Activated CD4-positive, alpha-beta T cell treated with anti-CD3 and anti-CD28 coated beads, Interleukin-2, Interleukin-6, amounts not matched to agents 100 ng/mL and 50 ng/mL, durations not matched to agents 16 hours and 8 hours (primary cell): ENCODE results near the gene NGFR.
A peak's percentile ranks its signal among the peaks of the same experiment; 100 is the strongest.

Experiments
- DNase-seq: peaks from one replicate; pipeline ENCODE4 v3.0.0-alpha.2; 2020

Gene NGFR

DNA sequence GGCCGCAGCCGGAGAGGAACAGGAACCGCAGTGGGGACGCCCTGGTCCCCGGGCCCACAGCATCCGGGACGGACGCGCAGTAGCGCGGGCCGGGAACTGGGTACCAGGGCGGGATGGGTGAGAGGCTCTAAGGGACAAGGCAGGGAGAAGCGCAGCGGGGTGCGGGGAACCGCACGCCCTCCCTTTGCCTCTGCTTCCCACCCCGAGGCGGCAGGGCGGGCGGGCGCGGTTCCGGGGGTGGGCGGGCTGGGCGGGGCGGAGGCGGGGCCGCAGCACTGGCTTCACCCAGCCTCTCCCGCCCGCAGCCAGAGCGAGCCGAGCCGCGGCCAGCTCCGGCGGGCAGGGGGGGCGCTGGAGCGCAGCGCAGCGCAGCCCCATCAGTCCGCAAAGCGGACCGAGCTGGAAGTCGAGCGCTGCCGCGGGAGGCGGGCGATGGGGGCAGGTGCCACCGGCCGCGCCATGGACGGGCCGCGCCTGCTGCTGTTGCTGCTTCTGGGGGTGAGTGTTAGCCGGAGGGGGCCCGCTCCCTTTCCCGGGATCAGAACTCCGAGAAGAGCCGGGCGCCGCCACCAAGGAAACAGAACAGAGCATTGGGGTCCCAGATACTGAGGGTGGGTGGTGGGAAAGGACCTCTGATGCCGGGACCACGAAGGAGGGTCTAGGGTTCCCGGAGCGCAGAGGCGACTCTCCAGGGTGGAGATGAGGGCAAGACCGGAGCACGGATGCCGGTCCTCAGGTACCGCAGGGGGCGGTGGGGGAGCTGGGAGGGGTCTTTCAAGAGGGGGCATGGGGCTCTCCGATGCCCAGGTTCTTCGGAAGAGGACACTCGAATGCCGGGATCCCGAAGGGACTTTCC lies at the start of gene NGFR:
Gene NGFR (plus strand): TSS at position 308 of the 856 bp plus-strand sequence. CDS start 125 bp downstream, at position 433.
- DNase-seq = peak; percentile 49

DNA sequence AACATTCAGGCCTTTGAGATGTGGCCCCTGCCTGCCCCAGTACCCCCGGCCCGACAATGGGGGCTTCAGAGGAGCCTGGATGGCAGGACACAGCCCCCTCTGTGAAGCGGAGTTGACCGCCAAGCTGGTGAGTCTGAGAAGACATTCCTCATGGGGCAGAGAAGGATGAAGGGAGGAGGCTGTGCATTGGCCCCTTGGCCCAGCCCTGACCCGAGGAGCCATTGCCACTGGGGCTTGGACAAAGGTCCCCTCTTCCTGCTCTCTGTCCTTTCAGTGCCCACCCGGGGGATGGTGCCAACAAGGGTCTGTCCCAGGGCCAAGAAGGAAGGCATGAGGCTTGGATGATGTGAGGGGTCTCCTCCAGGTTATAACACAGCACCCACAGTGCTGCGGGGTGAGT lies 49.5 kb upstream of the NGFR start:
- DNase-seq = no peak

DNA sequence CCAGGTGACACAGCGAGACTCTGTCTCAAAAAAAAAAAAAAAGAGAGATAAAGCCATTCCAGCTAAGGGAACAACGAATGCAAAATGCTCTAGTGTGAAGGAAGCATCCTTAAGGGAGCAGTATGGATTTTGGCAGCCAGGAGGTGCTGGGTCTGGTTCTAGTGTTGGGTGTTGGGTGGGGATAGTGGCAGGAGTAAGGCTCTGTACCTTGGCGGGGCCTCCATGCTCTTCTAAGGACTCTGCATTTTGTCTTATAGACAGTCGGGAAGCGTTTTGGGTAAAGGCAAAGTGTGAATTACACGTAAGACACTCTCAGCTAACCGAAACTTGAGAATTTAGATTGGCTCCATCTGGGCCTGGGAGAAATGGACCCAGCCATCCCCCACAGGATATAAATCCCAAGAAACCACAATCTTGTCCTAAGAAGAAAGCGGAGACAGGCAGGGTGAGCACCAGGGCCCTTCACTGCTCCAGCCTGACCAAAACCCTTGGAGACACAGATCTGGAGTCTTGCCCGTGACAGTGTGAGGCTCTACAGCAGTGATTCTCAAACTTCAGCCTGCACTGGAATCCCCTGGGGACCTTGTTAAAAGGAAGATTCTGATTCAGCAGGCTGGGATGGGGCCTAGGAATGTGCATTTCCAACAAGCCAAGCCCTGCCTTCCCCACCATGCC lies 47.3 kb upstream of the NGFR start:
- DNase-seq = no peak

DNA sequence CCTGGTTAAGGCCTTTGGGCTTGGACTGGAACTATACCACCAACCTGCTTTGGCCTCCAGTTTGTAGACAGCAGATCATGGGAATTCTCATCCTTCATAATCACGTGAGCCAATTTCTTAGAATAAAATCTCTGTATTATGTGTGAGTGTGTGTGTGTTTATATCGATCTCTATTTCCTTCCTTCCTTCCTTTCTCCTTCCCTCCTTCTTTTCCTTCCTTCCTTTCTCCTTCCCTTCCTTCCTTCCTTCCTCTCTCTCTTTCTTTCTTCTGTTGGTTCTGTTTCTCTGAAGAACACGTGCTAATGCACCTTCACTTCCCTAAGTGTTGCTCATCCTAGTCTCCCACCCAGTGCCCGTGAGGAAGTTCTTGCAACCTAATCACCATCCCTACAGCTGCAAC lies 44.9 kb upstream of the NGFR start:
- DNase-seq = no peak

DNA sequence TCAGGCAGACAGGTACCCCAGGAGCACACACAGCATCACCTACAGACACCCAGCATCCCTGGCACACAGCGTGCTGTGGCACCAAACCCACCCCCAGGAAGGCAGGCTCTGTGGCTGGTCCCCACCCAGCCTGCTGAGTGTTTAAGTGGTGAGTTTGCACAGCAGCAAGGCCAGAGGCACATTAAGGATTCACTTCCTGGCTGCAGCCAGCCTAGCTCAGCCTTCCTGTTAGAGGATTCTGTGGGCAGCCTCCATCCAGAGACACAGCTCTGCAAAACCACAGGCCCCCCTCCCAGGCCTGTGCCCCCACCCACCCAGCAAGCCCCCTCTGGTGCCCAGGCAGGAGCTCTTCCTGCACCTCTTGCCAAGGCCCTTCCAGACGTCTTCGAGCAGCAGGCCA lies 44.4 kb upstream of the NGFR start:
- DNase-seq = no peak

DNA sequence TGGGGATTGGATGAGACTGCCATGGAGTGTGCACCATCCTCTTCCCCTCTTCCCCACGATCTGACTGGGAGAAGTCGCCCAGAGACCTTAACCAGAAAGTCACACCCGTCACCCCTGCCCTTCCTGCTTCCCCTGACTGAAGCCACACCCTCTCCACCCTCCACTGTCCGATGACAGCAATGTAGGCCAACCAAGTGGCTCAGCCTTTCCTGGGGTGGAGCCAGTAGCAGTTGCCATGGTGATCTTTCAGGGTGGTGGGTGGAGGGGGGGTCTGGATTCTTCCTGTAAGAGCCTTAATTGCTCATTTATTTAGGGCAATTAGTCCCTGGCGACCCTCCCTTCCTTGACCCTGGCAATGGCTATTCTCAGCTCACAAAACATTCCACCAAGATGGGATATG lies 42.9 kb upstream of the NGFR start:
- peak; percentile 7 for DNase-seq

DNA sequence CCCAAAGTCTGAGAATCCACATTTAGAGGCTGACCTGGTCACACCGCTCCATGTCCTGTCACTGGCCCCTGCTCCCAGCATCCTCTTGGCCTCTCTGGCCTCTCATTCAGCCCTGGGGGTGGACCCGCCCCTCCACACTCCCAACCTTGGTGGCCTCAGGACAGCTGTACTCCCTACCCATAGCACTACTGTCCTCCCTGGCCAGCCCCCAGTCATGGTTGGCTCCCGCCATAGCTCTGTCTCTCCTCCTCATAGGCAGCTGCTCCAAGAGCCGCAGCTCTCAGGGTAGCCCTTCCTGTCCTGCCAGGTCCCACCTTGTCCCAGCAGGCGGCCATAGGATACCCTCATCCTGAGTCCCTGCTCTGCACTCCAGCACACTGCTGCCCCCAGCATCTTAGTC lies 42.4 kb upstream of the NGFR start:
- DNase-seq = no peak

- DNase-seq = no peak
These were observed 41.0 kb upstream of the NGFR start for GRCh38 chr17:49454050-49454449.

- DNase-seq = no peak
These were observed 39.7 kb upstream of the NGFR start for GRCh38 chr17:49455272-49455861.

DNA sequence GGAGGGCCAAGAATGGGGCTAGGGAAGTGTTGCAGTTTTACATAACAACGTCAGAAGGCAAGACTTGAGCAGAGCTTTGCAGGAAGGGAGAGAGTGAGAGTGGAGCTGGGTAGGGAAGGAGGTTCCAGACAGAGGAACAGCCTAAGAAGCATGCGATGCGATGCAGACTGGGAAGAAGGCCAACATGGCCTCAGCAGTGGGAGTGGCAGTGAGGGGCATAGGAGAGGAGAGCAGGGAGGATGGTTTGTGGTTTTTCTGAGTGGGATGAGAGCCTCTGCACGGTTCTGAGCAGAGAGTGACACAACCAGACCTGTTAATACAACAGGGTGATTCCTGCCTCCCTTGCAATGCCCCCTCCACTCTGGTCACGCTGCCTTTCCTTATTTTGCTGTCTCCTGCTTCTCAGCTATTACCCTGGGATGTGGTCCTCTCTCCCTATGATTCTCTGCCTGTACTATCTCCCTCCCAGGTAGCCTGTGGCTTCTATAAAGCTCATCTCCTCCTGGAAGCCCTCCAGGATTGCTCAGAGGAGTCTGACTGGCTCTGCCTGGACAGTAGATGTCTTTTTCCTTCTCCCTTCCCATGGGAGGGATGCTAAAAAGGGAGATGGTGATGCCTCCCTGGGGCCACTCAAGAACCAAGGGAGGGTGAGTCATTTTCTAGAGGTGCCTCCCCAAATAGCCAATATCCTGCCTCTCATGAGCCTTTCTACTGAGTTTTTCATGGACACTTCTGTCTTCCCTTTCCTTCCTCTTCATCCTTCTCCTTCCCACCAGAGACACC lies 38.7 kb upstream of the NGFR start:
- no peak for DNase-seq

DNA sequence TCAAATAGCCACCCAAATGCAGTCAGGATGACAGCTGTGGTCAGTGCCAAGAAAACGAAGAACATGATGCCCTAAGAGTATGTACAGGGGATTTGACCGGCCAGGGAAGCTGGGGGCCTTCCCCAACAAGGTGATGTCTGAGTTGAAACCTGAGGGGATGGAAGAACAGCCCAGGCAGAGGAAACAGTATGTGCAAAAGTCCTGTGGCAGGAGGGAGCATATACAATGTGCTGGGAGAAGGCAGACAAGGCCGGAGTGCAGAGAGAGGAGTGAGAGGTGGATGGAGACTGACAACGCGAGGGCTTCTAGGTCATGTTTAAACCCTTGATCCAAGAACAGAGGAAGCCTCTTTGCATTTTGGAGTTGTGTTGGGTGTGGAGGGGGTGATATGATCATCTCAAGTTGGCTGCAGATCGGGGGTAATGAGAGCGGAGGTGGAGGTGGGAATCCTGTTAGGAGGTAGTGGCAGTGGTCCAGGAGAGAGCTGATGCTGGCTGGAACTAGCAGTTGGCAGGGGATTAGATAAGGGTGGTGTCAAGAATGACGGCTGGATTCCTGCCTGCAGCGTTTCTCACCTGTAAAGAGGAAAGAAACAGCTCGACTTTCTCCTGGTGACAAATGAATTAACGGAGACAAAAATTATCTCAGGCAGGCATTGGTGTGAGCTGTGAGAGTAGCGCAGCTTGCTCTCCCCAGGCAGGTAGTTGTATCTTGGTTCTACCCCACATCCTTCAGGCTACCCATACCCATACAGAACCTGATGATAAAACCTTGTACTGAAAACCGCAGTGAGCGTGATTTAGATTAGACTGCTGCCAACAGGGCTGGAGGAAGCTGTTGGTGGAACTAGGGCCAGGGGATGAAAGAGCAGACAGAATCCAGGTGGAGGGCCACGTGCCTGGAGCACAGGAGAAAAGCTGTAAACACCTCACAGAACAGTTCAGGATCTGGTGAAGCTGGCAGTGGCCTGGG lies 37.2 kb upstream of the NGFR start:
- DNase-seq = no peak

DNA sequence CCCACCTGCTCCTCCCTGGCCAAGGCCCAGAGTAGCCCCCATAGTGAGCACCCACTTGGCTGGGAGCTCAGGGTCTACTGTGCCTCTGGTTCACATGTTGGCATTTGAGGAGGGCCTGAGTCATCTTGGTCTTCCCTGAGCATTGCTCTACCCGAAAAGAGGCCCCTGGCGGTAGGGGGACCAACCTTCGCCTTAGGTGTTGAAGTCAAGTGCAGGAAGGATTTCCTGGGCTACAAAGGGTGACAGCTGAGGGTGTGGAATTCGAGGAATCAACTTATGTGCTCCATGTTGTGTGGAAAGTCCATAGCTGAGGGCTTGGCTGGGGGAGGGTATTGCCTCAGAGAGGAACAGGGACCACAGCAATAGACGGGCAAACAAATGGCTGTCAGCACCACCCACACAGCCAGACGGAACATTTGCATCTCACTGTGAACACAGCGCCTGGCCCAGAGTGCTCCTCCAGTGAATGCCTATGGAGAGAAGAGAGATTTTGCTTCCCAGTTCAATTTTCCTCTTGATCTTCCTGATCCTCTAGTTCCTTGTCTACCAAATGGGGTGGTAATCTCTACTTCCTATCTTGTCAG lies 35.6 kb upstream of the NGFR start:
- no peak for DNase-seq

DNA sequence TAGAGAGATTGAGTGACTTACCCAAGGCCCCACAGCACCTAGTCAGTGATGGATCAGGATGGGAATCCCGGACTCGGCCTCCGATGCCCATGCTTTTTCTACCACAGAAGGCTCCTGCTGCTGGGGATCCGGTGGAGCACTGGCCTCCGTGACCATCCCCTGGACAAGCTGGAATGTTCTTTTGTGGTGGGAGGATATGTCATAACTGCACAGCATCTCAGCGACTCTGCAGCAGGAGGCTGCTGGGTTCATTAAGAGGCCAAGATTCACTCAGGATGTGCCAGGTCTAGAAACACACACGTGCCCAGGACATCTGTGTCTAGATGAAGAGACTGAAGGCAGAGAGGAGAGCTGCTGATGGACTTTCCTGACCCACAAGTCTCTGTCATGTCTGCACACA lies 34.7 kb upstream of the NGFR start:
- DNase-seq = no peak

- DNase-seq = no peak
These were observed 33.5 kb upstream of the NGFR start for GRCh38 chr17:49461580-49461979.

DNA sequence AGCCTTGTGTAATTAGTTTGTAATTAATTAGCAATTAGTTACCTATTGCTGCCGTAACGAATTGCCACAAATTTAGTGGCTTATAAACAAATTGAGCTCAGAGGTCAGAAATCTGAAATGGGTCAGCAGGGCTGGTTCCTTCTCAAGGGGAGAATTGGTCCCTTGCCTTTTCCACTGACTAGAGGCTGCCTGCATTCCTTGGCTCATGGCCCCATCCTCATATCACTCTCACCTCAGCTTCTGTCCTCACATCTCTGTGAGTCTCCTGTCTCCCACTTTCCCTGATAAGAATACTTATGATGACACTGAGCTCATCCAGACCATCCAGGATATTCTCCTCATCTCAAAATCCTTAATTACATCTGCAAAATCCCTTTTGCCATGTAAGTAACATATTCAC lies 31.0 kb upstream of the NGFR start:
- DNase-seq = no peak

- no peak for DNase-seq
These were observed 29.7 kb upstream of the NGFR start for GRCh38 chr17:49465331-49465903.

GRCh38 chr17:49466436-49466835 lies 28.7 kb upstream of the NGFR start:
- no peak for DNase-seq

- DNase-seq = no peak
These were observed 27.9 kb upstream of the NGFR start for GRCh38 chr17:49467175-49467574.

DNA sequence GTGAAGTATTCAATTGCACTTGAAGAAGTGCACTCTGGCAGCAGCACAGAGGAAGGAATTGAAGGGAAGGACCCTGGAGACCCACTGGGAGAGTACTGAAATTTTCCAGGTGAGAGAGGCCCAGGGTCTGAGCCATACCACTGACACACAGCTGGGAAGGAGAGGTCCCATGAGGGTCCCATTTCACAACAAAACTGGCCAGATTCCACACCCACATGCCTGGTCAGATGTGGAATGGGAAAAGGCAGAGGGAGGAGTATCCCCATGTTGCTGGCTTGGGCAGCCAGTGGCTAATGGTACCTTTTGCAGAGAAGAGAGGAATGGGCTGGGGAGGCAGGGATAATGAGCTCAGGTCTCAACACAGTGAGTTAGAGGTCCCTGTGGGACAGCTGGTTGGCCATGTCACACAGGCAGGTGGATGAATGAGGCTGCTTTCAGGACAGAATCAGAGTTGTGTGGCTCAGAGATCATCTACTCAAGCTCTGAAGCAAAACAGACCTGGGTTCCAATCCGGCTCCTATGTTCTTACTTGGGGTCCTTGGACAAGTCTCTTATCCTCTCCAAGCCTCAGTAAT lies 26.2 kb upstream of the NGFR start:
- DNase-seq = no peak

GRCh38 chr17:49469831-49470810 lies 25.0 kb upstream of the NGFR start:
- DNase-seq = no peak
